ENCODE measurements around the gene PXMP2. TPM values are rescaled to one million over a fixed set of nuclear protein-coding genes. Genes with fewer than 3 reads are reported as not detected.

PXMP2 gene
- total and polyA plus RNA-seq, 4 donors = 43.8 to 259 (median 135) TPM

DNA sequence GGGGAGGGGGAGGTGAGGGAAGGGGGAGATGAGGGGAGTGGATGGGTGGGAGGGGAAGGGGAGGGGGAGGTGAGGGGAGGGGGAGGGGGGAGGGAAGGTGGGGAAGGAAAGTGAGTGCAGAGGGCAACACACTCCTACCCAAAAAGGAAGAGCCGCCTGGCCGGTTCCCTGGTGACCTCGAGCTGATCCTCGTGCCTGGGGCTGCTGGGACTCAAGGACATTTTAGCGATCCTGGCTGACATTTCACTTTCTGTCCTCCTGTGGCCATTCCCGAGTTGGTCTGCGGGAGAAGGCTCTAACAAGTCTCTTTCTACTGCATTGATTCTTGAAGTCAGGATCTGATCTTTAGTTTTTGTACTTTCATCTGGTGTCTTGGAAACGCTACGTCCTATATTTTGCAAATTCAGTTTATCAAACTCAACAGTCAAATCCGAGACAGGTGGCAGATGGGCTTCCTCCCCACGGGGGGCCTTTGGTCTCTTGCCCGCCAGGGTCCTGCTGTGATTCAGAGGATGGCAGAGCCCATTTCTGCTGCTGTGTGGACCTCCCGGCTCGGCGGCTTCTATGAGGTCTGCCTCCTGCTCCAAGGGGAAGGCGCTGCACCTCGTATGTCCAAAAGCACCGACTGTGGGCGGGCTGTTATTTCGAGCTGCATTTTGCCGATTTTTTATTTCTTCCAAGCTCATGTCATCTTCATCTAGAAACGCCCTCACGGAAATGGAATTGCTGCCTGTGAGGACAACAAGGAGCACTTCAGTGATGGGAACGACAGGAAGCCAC, 42.3 kb downstream of the PXMP2 start:
- WGBS = 90% methylated on average over 24 of the region's 24 CpGs
- Histone ChIP-seq H3K27me3 (ENCODE audit: control insufficient read depth in 4 of 4, insufficient read depth in 4 of 4, low read length in 3 of 4) (no peaks in the 10 kb centered on the region), H3K4me1 (ENCODE audit: control insufficient read depth in 4 of 4, insufficient read depth in 4 of 4, low read length in 3 of 4) (no peaks in the 10 kb centered on the region), H3K4me3 (ENCODE audit: low read depth in 1 of 3, low read length in 3 of 3) (no peak overlapping the region), H3K27ac (ENCODE audit: low read depth in 1 of 2, low read length in 2 of 2) (no peak overlapping the region), H3K9me3 (ENCODE audit: control insufficient read depth in 4 of 4, low read length in 3 of 4) (no peaks in the 10 kb centered on the region), H3K36me3 (ENCODE audit: control insufficient read depth in 4 of 4, insufficient read depth in 3 of 4, low read depth in 1 of 4, low read length in 3 of 4) (peaks cover 19 to 83% (median 53%) of the 10 kb centered on the region in 4 donors), H3K9ac (ENCODE audit: low read depth in 1 of 2, low read length in 2 of 2) (no peak overlapping the region)
- no peak for DNase-seq (ENCODE audit: low spot score)
- TF ChIP-seq RXRA (IDR thresholded peaks at IDR 0.05) (no peak), NR2F2 (IDR thresholded peaks at IDR 0.05) (no peak), JUND (IDR thresholded peaks at IDR 0.05) (no peak), RAD21 (IDR thresholded peaks at IDR 0.05) (no peak), GABPA (IDR thresholded peaks at IDR 0.05 in 1 of 2, conservative IDR thresholded peaks at IDR 0.05 in 1 of 2) (no peak), TAF1 (conservative IDR thresholded peaks at IDR 0.05) (no peak), EGR1 (IDR thresholded peaks at IDR 0.05; ENCODE audit: low read depth in 2 of 2) (no peak), YY1 (IDR thresholded peaks at IDR 0.05) (no peak), FOXA2 (IDR thresholded peaks at IDR 0.05) (no peak), CTCF (IDR thresholded peaks at IDR 0.05; ENCODE audit: low read depth, low read length, missing input control) (no peak), SP1 (IDR thresholded peaks at IDR 0.05) (no peak), ATF3 (IDR thresholded peaks at IDR 0.05) (no peak), HNF4A (conservative IDR thresholded peaks at IDR 0.05) (no peak)
- TF ChIP-seq, protein P1, sequence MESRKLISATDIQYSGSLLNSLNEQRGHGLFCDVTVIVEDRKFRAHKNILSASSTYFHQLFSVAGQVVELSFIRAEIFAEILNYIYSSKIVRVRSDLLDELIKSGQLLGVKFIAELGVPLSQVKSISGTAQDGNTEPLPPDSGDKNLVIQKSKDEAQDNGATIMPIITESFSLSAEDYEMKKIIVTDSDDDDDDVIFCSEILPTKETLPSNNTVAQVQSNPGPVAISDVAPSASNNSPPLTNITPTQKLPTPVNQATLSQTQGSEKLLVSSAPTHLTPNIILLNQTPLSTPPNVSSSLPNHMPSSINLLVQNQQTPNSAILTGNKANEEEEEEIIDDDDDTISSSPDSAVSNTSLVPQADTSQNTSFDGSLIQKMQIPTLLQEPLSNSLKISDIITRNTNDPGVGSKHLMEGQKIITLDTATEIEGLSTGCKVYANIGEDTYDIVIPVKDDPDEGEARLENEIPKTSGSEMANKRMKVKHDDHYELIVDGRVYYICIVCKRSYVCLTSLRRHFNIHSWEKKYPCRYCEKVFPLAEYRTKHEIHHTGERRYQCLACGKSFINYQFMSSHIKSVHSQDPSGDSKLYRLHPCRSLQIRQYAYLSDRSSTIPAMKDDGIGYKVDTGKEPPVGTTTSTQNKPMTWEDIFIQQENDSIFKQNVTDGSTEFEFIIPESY (IDR thresholded peaks at IDR 0.05) = no peak
- TF ChIP-seq, protein P2, sequence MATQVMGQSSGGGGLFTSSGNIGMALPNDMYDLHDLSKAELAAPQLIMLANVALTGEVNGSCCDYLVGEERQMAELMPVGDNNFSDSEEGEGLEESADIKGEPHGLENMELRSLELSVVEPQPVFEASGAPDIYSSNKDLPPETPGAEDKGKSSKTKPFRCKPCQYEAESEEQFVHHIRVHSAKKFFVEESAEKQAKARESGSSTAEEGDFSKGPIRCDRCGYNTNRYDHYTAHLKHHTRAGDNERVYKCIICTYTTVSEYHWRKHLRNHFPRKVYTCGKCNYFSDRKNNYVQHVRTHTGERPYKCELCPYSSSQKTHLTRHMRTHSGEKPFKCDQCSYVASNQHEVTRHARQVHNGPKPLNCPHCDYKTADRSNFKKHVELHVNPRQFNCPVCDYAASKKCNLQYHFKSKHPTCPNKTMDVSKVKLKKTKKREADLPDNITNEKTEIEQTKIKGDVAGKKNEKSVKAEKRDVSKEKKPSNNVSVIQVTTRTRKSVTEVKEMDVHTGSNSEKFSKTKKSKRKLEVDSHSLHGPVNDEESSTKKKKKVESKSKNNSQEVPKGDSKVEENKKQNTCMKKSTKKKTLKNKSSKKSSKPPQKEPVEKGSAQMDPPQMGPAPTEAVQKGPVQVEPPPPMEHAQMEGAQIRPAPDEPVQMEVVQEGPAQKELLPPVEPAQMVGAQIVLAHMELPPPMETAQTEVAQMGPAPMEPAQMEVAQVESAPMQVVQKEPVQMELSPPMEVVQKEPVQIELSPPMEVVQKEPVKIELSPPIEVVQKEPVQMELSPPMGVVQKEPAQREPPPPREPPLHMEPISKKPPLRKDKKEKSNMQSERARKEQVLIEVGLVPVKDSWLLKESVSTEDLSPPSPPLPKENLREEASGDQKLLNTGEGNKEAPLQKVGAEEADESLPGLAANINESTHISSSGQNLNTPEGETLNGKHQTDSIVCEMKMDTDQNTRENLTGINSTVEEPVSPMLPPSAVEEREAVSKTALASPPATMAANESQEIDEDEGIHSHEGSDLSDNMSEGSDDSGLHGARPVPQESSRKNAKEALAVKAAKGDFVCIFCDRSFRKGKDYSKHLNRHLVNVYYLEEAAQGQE (IDR thresholded peaks at IDR 0.05) = no peak

All from liver (tissue), 9 donors.